HCEC 1CT (cell line): ENCODE measurements around the gene BTBD19.

Source experiments
- DNase-seq: peaks from one replicate; pipeline ENCODE4 v3.0.0-alpha.2; 2017

BTBD19 gene

GRCh38 chr1:44862829-44863401 is 54.6 kb downstream of the BTBD19 start:
- no peak for DNase-seq
